Activated CD4-positive, alpha-beta T cell treated with anti-CD3 and anti-CD28 coated beads for 4 hours (primary cell): Measurements from ENCODE around the gene COL20A1.

Experiments used
- DNase-seq, 2 donors: peaks; one replicate each; pipeline ENCODE4 v3.0.0-alpha.2; 2020

The COL20A1 gene

DNA sequence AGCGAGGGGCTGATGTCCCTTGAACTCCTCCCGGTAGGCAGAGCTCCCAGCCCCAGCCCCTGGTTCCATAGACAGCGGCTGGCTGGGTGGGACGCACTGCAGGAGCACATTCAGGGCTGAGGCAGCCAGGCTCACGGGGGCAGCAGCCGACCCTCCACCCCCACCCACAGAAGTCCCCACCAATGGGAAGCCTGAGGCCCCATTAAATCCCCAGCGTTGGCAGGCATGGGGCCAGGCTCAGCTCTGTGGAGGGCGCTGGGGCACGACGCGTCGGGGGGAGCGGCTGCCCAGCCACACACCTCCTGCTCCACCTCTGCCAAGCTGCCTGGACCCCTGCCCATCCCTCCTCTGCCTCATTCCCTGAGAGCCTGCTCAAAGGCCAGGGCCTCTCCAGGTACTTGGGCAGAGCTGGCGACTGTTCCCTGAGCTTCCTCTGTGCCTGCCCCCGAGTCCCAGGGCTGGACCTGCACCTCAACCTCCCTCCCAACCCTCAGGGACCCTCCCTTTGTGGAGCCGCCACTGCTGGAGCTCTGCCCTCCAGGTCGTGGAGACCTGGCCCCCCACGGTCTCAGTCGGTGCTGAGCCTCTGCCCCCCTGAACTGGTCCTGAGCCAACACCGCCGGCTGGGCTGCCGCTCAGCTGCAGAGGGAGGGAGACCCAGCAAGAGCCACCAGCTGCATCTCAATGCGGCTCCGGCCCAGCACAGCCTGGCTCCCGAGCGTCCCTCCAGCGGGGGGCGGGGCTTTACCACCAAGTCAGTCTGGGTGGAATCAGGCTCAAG is 59.0 kb downstream of the COL20A1 start:
- DNase-seq, result no peak

- no peak for DNase-seq
Observed at GRCh38 chr20:63352811-63353221, 59.8 kb downstream of the COL20A1 start.

GRCh38 chr20:63354636-63355350 is 61.8 kb downstream of the COL20A1 start:
- no peak for DNase-seq

- no peak for DNase-seq
Observed at GRCh38 chr20:63355781-63356295, 62.9 kb downstream of the COL20A1 start.

DNA sequence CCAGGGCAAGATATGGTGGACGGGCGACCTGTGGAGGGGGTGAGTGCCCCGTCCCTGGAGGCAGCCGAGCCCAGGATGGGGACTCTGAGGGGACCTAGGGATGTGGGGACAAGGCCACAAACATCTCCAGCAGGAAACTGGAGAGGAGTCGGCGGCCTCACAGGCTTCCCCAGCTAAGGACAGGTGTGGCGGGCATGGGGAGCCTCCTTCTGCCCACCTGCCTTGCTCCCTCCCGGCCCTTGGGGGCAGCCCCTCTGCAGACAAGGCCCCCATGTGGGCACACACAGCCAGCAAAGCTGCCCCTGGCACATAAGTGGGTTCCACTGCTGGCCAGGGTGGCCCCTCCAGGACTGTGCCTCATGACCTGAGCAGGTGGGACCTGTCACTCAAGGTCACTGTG is 63.5 kb downstream of the COL20A1 start:
- no peak for DNase-seq

DNA sequence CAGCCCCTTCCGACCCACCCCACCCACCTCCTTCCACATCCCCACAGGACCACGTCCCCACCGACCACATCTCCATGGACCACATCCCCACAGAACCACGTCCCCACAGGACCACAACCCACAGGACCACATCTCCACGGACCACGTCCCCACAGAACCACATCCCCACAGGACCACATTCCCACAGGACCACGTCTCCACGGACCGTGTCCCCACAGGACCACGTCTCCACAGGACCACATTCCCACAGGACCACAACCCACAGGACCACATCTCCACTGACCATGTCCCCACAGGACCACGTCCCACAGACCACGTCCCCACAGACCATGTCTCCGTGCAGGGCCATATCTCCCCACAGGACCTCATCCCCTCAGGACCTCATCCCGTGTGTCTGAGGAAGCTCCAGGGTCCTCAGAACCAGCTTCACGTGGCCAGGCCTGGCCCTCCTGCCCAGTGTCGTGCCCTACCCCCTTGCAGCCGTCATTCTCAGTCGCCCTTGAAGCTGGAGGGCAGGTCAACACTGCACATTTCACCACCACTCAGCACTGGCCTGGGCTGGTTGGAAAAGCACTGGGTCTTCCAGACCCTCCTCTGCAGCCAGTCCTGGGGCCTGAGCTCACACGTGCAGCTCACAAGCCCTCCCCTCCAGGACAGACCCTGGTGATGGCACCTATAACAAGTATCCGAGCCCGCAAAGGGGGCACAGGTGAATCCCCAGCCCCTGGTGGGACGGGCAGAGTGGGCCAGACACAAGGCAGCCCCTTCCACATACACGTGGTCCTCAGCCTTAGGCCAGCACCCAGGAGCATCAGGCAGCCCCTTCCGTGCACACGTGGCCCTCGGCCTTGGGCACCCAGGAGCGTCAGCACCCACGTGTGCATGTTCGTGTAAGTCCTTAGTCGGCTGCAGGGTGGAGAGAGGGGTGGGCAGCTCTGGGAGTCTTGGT is 64.2 kb downstream of the COL20A1 start:
- DNase-seq, result no peak

DNA sequence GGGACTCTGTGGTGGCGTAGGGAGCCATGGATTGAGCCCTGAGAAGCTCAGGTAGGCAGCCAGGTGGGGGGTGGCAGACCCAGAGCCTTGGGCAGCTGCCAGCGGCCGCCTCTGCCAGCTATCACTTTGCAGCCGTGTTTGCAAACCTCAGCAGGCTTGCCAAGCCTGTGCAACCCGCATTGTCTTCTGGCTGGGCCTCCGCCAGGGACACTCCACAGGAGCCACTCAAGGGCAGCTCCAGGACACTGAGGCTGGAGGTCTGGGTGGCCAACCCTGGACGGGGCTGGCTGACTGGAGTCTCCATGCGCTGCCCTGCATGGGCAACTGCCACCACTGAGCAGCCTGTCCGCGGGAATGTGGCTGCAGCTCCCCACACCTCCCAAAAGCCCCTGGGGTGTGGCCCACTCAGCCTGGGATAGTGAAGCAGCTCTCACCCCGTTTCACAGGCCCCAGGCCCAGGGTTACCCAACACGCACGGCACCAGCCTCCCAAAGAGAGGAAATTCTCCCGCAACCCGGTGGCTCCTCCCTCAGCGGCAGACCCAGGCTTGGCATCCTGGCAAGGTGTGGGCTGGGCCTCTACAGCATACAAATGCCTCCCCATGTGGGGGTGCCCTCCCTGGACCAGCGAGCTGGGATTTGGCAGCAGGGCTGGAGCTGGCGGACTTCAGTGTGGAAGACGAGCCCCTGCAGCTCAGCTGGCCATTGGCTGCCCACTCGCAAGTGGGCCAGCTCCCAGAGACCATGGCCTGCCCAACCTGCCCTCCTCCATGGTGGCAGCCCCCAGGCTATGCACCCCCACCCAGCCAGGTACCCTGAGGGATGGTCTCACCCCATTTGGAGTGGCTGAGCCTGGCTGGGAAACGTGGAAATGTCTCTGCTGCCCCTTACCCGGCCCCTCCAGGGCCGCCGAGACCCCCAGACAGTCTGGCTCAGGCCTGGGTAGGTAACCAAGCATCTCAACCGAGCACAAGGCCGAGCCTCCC is 65.2 kb downstream of the COL20A1 start:
- DNase-seq, result no peak

DNA sequence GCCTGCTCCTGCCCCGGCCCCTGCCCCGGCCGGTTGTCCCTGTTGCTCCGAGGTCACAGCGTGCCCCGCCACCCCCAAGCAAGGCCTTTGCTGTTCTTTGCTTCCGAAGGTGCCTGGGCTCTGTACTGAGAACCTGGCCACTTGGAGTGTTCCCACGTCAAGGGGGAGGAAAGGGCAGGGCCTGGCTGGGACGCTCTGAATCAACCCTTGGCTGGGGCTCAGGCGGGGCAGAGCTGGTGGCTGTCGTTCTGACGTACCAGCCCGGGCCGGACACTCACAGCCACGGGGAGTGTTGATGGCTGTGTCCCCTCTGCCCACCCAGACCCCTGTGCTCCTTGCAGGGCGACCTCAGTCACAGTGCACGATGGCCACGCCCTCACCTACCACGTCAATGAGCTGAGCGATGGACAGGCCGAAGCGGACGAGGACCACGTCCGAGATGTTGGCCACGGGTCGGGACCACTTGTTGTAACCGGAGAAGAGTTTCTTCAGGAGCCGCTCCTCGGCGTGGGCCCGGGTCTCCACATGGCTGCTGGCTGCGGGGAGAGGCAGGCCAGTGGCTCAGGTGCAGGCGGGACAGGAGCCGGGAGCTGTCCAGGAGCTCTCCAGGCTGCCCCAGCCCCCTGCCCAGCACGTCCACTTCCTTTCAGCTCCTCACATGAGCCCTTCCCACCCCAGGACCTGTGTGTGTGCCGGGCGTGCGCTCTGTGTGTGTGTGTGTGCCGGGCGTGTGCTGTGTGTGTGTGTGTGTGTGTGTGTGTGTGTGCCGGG is 66.4 kb downstream of the COL20A1 start:
- no peak for DNase-seq

- no peak for DNase-seq
Observed at GRCh38 chr20:63359937-63360849, 67.2 kb downstream of the COL20A1 start.

DNA sequence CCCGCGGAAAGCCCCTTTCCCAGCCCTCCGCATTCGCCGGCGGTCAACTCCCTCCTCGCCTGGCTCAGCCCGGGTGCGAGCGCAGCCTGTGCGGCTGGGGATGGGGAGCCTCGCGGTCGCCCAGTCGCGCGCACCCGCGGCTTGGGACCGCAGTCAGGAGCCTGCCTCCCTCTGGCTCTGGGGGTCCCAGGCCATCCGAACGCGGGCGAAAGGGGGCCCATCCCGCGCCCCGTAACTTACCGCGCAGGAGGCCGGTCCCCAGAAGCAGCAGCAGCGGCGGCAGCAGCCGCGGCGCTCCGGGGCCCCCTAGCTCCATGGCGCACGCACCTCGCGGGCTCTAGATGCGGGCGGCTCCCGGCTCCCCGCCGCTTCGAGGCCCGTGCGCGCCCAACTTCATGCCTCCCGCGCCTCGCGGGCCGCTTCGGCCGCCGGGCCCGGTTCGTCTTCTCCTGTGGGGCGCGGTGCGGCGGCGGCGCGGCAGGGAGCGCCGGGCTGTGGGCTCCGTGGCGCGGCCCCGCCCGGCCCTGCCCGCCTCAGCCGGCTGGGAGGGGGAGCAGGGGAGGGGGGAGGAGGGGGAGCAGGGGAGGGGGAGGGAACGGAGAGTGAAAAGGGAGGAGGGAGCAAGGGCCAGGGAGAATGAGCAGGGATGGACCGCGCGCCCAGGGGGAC is 68.0 kb downstream of the COL20A1 start, which contains the start of gene CHRNA4:
Gene CHRNA4, minus strand, starts transcription at position 500 of the 669 bp plus-strand sequence. Its CDS starts 184 bp downstream, at position 316.
- no peak for DNase-seq

GRCh38 chr20:63361519-63362435 is 68.8 kb downstream of the COL20A1 start:
- no peak for DNase-seq

- DNase-seq, result no peak
Observed at GRCh38 chr20:63362436-63363009, 69.5 kb downstream of the COL20A1 start.

DNA sequence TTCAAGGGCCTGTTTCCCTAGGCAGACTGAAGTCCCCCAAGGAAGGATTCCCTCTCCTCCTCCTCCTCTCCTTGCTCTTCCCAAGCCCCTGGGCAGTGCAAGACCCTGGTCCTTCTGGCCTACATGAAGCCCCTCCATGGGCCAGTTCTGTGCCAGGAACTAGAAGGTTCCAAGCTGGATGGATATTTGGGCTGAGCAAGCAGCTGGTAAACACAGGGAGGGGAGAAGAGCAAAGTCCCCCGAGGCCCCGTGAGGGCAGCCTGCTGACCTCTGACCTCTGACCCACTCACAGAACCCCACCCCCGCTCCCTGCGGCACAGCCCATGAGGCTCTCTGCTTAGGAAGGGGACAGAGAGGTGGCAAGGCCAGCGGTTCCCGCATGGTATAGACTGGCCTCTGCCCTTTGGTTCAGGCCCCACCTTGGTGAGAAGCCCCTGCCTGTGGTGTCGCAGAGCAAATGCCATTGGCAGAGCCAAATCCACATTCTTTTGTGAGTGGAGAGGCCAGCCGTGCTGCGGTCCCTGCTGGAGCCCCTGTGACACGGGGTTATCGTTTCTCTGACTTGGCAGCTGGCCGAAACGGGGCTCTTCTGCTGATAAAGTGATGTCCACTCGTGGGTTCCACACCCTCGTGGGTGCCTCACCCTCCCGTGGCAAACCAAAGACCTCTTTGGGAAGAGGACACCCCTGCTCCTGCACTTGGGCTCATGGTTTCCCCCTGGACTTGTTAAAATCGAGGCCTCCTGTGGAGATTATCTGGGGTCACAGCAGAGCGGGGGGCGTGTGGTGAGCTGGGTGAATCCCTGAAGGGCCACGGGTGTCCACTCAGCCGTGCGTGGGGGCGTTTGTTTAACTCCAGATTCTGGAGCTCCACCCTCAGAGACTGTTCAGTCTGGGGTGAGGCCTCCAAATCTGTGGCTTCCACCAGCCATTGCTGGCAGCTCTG is 70.3 kb downstream of the COL20A1 start:
- DNase-seq, result no peak

GRCh38 chr20:63363981-63364561 is 71.1 kb downstream of the COL20A1 start:
- no peak for DNase-seq

DNA sequence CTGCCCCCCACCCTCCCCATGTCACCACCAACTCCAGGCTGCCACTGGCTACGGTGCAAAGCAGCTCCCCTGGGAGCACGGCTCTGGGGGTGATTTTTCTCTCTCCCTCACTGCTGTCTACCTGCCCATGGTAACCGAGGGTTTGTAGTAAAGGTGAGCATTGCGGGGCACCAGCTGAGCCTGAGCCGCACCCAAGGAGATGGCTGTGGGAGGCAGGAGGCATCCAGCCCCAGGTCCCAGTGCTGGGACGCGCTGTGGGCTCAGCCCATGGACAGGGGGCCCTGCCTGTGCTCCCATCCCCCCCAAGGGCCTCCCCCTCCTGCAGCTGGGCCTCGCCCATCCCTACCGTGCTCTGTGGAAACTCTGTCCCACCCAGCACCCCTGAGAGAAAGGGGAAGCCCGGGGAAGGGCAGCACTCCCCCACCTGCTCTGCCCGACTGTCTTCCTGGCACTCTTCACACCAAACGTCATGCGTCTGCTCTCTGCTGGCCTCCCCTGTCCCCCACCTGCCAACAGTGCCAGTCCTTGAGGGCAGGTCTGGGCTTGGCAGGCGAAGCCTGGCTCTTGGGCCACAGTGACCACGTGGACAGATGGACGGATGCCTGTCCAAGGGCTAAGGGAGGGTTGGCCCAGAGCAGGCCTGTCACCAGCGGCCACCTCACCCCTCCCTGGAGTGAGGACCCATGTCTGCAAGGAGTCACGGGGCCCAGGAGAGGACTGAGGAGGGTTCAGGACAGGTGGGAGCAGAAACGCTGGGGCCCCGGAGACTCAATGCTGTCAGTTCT is 72.0 kb downstream of the COL20A1 start:
- no peak for DNase-seq
